HG03097 (cell line): ENCODE data around the gene TKTL2.

Source experiments
- ATAC-seq: cut with Tn5 transposase; IDR thresholded peaks from one replicate; pipeline ENCODE4 v1.9.1; 2021; ENCODE audit not compliant: unreplicated experiment, low FRiP score

Gene TKTL2, protein sequence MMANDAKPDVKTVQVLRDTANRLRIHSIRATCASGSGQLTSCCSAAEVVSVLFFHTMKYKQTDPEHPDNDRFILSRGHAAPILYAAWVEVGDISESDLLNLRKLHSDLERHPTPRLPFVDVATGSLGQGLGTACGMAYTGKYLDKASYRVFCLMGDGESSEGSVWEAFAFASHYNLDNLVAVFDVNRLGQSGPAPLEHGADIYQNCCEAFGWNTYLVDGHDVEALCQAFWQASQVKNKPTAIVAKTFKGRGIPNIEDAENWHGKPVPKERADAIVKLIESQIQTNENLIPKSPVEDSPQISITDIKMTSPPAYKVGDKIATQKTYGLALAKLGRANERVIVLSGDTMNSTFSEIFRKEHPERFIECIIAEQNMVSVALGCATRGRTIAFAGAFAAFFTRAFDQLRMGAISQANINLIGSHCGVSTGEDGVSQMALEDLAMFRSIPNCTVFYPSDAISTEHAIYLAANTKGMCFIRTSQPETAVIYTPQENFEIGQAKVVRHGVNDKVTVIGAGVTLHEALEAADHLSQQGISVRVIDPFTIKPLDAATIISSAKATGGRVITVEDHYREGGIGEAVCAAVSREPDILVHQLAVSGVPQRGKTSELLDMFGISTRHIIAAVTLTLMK

DNA sequence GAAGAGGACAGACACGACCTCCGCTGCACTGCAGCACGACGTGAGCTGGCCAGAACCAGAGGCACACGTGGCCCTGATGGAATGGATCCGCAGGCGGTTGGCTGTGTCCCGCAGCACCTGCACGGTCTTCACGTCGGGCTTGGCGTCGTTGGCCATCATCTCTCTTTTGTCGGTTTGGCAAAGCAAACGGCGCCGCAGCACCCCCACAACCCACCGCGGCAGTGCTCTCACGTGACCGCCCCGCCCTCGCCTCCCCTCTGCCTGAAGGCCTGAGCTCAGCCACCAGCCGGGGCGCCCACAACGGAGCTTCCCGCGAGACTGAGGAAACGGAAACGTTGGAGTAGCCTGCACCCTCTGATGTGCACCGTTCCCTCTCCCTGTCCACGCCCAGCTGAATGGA lies at the start of gene TKTL2:
Gene TKTL2 (minus strand): TSS at position 179 of the 400 bp plus-strand sequence. CDS start 20 bp downstream, at position 159.
- ATAC-seq = no peak

DNA sequence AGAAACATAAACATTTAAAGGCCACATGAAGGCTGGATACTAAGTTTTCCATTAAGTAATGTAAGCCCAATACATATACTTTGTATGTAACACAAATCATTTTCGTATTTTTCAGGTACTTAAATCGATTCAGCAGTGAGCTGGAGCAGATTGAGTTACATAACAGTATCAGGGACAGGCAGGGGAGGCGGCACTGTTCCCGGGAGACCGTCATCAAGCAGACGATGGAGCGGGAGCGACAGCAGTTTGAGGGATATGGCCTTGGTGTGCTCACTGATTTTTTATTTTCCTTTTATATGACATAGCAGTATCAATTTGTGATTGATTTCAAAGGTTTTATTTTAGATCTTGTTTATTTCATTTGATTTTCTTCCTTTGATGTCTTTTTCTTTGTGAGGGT lies 41.6 kb upstream of the TKTL2 start:
- no peak for ATAC-seq

DNA sequence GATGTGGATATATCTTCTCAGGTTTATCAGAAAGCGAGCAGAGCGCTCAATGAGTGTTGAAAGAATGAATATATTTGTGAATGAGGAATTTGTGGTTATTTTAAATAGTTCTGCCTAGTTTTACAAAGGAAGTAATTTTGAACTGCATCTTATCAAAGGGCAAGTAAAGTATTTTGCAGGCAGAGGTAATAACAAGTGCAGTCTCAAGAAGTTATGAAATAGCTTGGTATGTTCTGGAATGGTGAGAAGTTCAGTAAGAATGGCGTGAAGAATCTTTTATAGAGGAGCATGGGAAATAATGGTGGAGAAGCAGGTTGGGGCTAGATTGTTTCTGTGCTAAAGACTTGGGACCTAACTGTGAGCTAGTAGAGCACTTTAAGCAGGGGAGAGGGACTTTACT lies 31.8 kb upstream of the TKTL2 start:
- ATAC-seq = no peak

DNA sequence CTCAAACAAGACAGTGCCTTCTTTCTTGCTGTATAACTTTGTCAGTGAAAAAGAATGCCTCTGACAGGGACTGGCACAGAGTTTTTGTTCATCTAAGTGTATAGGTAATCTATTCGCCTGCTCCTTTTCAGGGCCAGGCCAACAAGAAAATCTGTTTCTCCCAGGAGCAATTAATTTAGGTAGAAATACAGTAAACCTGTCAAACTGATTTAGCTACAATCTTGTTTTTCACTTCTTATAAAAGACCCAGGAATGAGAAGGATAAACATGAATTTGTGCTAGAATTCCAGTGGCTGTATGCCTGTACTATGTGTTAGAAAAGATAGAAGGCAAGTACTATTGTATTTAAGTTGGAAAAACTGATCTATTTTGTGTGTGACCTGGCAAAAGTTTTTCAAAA lies 27.0 kb upstream of the TKTL2 start:
- ATAC-seq = no peak

DNA sequence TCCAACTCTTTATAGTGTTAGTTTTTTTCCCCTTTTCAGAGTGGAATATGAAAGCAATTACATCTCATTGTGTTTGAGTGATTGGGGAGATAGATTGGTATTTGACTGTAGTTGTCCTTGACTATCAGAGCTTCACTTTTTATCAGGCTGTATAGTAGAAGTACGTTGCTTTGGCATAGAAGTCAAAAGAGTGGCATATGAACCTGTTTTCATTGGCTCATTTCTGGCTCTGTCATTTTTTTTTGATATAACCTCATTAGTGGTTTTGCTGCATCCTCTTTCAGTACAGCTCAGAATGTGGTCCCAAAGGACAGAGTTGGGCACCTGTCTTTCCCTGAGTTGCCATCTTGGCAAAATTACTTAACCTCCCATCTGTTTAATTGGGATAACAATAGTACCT lies 22.3 kb upstream of the TKTL2 start:
- peak; percentile 32 for ATAC-seq

DNA sequence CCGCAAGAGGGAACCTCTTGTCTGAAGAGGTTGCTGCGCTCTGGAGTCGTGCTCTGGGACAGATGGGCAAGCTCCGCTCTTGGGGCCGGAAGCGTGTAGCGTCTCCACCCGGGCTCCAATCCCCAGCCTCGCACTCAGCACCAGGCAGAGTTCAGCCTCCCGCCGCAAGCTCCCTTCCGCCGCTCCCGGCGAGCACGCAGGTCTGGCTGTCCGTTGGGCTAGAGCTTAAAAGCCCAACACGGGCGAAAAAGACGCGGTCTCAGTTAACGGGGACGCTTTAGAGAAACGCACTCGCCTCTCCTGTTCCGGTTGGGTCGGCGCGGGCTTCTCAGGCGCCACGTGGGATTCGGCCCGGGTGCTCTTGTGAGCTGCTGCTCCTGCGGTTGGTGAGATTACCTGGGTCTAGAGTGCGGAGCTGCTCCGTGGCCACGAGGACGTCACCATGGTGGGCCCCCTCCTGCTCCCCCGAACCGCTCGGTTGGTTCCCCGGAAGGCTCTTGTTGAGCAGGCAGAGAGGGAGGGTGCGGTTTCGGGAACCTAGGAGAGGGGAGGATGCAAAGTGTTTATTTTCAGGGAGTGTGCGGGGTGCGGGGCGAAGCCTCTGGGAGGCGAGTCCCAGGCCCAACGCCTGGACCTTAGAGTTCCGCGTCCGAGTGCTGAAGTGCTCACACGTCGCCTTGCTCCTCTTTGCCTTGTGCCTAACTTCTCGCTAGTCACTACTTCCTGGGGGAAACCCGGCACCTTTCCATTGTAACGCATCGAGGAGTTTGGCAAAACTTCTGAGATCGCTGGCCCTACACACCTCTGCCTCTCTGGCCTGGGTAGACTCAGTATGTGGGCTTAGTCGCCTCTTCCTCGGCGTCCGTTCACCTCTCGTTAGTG lies 21.0 kb upstream of the TKTL2 start, which contains the start of gene TMA16:
Gene TMA16 (plus strand): TSS at position 331 of the 882 bp plus-strand sequence. CDS start 112 bp downstream, at position 443.
- peak; percentile 92 for ATAC-seq

DNA sequence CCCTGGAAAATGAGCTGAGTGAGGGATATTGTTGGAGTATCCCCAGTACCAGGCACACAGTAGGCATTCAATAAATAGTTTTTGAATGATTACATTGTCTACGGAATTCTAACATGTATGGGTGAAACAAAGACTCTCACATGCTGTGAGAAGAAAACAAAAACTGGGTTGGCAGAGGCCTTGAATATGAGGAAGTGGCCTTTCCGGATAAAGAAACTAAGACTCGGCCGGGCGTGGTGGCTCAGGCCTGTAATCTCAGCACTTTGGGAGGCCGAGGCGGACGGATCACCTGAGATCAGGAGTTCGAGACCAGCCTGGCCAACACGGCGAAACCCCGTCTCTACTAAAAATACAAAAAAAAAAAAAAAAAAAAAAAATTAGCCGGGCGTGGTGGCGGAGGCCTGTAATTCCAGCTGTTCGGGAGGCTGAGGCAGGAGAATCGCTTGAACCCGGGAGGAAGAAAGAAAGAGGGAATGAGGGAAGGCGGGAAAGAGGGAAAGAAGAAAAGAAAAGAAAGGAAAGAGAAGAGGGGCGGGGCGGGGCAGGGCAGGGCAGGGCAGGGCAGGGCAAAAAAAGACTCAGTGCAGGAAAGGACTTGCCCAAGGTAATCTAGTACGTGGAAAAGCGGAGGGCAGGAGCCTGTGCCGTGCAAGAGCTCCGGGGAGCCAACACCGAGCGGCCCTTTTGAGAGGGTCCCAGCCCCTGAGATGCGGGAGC lies 20.2 kb upstream of the TKTL2 start:
- ATAC-seq = no peak

DNA sequence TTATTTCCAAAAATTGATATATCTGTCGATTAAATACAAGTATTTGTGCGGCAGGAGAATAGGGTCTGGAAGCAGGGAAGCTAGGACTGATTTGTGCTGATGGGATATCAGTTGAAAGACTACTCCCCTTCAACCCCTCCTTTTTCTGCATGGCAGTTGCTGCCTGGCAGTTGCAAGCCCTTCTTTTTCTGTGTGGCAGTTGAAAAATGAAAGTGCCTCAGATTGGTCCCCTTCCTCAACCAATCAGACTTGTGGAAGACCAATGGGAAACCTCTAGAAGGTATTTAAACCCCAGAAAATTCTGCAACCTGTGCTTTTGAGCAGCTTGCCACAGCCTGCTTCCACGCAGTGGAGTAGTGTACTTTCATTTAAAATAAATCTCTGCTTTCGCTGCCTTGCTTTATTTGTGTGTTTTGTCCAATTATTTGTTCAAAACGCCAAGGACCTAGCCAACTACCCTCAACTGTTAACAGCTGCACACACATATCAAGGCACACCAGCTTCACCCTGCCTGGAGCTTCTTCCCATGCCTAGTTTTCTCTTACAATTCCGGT lies 19.5 kb upstream of the TKTL2 start:
- ATAC-seq = no peak

DNA sequence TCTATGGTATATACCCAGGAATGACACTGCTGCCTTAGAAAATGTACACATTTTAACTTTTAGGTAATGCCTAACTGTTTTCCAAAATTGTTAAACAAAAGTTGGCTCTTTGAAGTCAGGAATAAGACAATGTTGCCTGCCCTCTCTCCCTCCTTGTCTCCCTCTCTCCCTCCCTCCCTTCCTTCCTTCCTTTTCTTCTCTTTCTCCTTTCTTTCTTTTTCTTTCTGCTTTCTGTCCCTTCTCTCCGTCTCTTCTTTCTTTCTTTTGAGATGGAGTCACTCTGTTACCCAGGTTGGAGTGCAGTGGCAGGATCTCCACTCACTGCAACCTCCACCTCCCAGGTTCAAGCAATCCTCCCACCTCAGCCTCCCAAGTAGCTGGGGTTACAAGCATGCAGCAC lies 16.4 kb upstream of the TKTL2 start:
- no peak for ATAC-seq

DNA sequence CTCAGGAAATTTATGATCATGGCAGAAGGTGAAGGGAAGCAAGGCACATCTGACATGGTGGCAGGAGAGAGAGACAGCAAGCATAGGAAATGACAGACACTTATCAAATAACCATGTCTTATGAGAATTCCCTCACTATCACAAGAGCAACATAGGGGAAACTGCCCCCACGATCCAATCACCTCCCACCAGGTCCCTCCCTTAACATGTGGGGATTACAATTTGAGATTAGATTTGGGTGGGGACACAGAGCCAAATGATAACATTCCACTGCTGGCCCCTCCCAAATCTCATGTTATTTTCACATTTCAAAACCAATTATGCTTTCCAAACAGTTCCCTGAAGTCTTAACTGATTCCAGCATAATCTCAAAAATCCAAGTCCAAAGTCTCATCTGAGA lies 12.8 kb upstream of the TKTL2 start:
- ATAC-seq = no peak

DNA sequence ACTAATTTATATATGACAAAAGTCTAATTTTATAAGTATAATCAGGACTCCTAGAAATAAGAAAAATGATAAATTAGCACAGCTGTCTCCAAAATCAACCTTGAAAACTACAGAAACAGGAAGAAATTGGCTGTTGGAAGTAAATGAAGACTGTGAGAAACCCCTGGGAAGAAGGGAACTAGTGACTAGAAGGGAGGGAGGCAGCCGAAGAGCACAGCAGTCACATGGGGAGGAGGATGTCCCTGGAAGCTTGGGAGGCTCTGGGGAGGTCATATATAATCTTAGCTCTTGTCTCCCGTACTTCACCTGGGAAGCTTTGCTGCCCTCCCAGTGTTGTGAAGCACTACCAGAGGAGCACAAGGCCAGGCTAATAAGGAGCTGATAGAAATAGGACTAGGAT lies 12.0 kb upstream of the TKTL2 start:
- no peak for ATAC-seq

DNA sequence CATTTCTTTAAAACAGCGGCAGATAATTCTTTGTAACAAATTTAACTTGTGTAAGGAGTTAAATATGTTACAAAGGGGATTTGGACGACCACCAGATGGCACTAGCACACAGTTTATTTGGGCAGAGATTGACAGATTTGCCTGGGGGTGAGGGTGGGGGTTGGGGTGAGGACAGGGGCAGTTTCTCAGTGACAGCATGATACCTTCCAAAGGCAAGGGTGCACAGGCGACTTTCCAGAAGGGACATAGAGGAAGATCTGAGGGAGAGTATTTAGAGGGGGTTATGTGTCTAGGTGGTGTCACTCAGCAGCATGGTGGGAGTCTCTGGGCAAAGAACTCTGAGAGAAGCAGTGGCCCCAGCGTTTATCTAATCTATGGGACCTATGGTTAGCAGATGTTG lies 11.4 kb upstream of the TKTL2 start:
- peak; percentile 50 for ATAC-seq

DNA sequence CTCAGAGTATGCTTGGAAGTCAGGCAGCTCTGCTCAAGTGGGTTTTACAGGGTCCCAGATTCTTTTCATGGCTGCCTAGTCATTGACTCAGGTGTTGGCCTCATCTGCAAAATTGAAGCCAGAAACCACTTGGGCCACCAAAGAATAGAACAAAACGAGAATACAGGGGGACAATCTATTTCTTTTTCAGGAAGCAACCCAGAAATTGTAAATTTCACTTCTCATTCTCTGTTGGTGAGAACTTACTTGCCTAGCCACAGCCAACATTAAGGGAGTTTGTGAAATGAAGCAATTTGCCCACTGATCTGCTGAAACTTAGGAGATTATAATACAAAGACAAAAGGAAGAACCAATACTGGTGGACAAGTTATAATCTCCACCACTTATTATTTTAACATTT lies 8.6 kb upstream of the TKTL2 start:
- no peak for ATAC-seq

DNA sequence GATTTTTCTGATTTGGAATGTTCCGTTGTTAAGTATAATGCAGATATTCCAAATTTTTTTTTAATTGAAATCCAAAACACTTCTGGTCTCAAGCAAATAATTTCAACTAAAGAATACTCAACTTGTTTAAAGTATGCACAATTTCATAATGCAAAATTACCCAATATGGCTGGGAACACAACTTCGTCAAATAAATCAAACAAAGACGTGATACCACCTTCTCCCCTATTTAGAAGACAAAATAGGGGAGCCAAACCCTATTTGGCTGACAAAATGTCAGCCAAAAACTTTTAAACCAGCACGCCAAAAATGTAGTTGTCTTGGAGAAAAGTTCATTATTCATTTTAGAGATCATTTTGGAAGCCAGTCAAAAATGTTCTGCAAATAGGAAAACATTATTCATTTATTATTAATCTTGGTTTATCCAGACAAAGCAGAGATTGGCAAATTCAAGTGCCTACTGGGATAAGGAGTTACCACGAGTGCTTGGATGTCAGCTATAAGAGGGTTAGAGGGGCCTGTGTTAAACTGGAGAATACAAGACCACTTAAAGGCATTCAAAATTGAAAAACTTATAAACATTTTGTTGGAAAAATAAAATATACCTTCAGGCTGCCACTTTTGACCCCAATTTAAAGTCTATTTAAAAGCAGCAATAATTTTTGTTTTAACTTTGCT lies 3.3 kb upstream of the TKTL2 start:
- no peak for ATAC-seq

DNA sequence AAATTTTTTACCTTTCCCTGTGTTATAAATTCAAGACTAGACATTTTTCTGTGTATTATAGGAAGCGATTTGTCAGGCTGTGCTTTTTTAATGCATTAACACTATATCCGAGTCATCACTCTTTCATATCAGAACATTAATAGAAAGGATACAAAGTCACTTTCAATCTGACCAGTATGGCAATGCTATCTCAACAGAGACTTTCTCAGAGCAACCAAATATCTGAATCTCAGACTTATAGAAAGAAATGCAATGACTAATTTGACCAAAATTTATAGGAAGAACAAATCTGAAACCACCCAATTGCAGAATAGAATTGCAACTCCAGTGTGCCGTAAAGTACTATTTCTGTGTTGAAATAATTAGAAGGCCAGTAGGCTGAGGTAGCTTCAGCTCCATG lies 473 bp upstream of the TKTL2 start:
- ATAC-seq = no peak

DNA sequence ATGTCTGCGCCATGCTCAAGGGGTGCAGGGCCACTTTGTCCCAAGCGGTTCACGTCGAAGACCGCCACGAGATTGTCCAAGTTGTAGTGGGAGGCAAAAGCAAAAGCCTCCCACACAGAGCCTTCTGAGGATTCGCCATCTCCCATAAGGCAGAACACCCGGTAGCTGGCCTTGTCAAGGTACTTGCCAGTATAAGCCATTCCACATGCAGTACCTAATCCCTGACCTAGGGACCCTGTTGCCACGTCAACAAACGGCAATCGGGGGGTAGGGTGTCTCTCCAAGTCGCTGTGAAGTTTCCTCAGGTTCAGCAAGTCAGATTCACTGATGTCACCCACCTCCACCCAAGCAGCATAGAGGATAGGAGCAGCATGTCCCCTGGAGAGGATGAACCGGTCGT lies 424 bp downstream of the TKTL2 start:
- no peak for ATAC-seq

DNA sequence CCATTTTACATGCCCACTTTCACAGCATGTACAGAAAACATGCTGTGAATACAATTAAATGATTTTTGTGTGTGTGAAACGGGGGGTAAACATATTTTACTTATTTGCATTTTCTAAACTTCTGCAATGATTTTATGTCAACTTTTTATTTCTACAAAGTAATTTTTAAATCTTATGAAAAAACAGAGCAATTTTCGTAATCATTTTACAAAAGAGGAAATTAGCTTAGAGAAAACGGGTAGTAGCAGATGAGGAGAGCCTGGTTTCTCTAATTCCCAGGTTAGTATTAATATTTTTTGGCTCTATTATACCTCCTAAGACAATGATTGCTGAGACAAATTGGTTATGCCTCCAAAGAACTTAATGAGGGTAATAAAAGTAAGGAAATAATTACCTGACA lies 3.2 kb downstream of the TKTL2 start:
- no peak for ATAC-seq

DNA sequence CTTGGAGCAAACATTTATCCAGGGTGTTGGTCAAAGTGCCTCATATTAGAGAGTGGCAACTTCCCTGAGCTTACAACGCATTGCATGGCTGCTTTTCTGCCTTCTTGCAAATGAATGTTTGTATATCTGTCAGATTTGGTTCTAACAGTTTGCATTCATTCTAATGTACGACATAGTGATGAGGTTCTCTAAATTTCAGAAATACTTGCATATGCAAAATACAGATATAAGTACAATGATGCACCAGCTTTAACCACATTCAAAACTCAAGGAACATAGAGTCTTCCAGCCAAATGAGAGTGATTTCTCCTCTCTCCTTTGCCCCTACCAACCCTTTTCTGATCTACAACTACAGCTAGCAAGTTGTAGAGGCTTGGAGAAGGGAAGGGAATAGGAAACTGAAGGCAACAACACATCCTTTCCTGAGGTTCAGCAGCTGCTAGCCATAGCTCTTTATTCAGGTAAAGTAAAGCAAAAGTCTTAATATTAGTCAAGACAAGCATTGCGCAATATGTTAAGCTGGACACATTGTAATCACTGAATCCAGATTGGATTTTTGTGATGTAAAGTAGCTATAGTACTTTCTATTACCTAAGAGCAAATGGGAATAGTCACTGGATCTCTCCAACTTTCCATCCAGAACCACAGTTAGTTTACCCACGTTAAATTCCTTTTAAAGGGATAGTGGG lies 6.3 kb downstream of the TKTL2 start:
- ATAC-seq = no peak

DNA sequence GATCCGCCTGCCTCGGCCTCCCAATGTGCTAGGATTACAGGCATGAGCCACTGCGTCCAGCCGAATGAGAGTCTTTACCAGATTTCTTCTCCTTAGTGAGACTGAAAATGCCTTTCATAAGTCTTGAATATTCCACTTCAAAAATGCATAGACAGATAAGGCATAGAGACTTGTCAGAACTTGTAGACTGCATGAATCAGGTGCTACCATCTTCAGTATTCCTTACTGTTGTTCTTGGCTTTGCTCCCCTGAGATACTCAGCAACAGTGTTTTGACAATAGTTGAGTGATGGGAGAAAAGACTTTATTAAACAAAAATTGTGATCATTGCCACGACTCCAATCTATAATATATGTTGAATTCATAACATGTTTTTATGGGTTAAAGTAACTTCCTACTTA lies 11.0 kb downstream of the TKTL2 start:
- no peak for ATAC-seq
